Measurements from ENCODE around the gene ASNS.

ASNS gene

DNA sequence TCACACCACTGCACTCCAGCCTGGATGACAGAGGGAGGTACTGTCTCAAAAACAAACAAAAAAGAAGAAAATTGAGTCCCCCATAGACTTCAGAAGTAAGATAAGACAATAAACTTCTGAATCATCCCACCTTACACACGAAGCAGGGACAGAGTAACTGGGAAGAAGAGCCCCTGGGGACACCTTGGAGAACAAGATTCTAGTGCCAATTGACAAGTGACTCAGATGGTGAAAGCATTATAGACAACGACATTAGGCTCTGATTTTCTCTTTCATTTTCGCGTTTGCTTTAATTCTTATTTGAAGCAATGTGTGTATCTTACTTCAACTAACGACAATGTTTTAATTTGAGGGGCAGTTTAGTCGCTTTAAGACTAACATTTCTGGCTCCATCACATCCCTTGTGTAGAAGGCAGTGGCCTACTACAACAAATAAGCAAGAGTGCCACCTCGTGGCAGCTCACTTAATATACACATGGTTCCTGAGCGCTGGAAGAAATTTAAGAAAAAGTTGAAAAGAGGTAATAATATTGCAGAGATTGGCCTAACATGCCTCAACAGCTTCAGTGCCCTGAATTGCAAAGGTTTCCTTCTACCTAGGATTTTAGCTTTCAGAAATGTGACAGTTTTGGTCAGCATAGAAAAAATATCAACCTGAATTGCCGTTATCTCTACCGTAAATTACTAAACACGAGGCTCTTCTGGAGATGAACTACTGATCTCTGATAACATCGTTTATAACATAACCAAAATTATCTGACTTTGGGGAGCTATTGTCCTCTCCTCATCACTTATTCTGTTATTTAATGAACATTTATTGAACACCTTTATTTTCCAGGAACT, 36.7 kb downstream of the ASNS start:
- DNase-seq: peak; percentile 56
- TF ChIP-seq, protein P1, sequence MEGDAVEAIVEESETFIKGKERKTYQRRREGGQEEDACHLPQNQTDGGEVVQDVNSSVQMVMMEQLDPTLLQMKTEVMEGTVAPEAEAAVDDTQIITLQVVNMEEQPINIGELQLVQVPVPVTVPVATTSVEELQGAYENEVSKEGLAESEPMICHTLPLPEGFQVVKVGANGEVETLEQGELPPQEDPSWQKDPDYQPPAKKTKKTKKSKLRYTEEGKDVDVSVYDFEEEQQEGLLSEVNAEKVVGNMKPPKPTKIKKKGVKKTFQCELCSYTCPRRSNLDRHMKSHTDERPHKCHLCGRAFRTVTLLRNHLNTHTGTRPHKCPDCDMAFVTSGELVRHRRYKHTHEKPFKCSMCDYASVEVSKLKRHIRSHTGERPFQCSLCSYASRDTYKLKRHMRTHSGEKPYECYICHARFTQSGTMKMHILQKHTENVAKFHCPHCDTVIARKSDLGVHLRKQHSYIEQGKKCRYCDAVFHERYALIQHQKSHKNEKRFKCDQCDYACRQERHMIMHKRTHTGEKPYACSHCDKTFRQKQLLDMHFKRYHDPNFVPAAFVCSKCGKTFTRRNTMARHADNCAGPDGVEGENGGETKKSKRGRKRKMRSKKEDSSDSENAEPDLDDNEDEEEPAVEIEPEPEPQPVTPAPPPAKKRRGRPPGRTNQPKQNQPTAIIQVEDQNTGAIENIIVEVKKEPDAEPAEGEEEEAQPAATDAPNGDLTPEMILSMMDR (IDR thresholded peaks at IDR 0.05; ENCODE audit: borderline replicate concordance, extremely low read depth, low read length, poor library complexity, severe bottlenecking): peak; percentile 78
- no peak for TF ChIP-seq EZH2 (IDR thresholded peaks at IDR 0.05; ENCODE audit: borderline replicate concordance, low read depth, low read length, severe bottlenecking)
- H3K4me1 ChIP-seq (ENCODE audit: insufficient read depth, low read length): no peaks in the 10 kb centered on the region

DNA sequence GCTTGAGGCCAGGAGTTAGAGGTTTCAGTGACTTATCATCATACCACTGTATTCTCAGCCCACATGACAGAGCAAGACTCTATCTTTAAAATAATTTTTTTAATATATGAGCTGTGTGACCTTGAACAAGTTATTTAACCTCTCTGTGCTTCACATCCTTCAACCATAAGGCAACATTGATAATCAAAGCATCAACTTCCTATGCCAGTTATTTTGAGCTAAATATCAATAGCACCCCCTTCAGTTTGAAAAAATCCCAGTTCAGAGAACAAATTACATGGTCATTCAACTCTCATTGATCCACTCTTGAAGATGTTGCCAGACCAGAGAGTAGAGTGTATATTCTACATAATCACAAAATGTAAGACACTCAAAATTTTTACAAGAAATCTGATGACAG, 53.0 kb downstream of the ASNS start:
- Histone ChIP-seq H2AFZ (ENCODE audit: low read depth, low read length) (no peak overlapping the region), H3K4me2 (ENCODE audit: insufficient read depth, low read length) (no peak overlapping the region), H4K20me1 (ENCODE audit: insufficient read depth, low read length) (no peaks in the 10 kb centered on the region), H3K27me3 (ENCODE audit: insufficient read depth, low read length, poor library complexity) (no peaks in the 10 kb centered on the region), H3K36me3 (ENCODE audit: insufficient read depth, low read length) (no peaks in the 10 kb centered on the region), H3K9ac (ENCODE audit: low read depth, low read length) (no peak overlapping the region), H3K4me3 (ENCODE audit: low read depth in 1 of 2, low read length in 2 of 2) (no peak overlapping the region), H3K9me3 (ENCODE audit: insufficient read depth, low read length, severe bottlenecking) (no peaks in the 10 kb centered on the region), H3K4me1 (ENCODE audit: insufficient read depth, low read length) (no peaks in the 10 kb centered on the region), H3K27ac (ENCODE audit: low read length) (no peak overlapping the region), H3K79me2 (ENCODE audit: insufficient read depth, low read length) (no peaks in the 10 kb centered on the region)
- no peak for ATAC-seq (ENCODE audit: insufficient read depth, low read depth)
- no peak for TF ChIP-seq EZH2 (IDR thresholded peaks at IDR 0.05; ENCODE audit: borderline replicate concordance, low read depth, low read length, severe bottlenecking)
- TF ChIP-seq, protein P1 (IDR thresholded peaks at IDR 0.05; ENCODE audit: borderline replicate concordance, extremely low read depth, low read length, poor library complexity, severe bottlenecking): peak; percentile 28
- DNase-seq: no peak

More for the DNA sequence above, 36.7 kb downstream of the ASNS start:
- Histone ChIP-seq H3K27ac (ENCODE audit: low read length) (no peak overlapping the region), H3K79me2 (ENCODE audit: insufficient read depth, low read length) (no peaks in the 10 kb centered on the region), H3K9ac (ENCODE audit: low read depth, low read length) (no peak overlapping the region), H4K20me1 (ENCODE audit: insufficient read depth, low read length) (no peaks in the 10 kb centered on the region), H3K9me3 (ENCODE audit: insufficient read depth, low read length, severe bottlenecking) (no peaks in the 10 kb centered on the region), H3K36me3 (ENCODE audit: insufficient read depth, low read length) (no peaks in the 10 kb centered on the region), H3K27me3 (ENCODE audit: insufficient read depth, low read length, poor library complexity) (peaks cover 5% of the 10 kb centered on the region), H3K4me3 (ENCODE audit: low read depth in 1 of 2, low read length in 2 of 2) (no peak overlapping the region), H3K4me2 (ENCODE audit: insufficient read depth, low read length) (peak overlapping the region; percentile 34; the same call in 1 of the 2 replicates), H2AFZ (ENCODE audit: low read depth, low read length) (no peak overlapping the region)
- ATAC-seq (ENCODE audit: insufficient read depth, low read depth): peak; percentile 80

DNA sequence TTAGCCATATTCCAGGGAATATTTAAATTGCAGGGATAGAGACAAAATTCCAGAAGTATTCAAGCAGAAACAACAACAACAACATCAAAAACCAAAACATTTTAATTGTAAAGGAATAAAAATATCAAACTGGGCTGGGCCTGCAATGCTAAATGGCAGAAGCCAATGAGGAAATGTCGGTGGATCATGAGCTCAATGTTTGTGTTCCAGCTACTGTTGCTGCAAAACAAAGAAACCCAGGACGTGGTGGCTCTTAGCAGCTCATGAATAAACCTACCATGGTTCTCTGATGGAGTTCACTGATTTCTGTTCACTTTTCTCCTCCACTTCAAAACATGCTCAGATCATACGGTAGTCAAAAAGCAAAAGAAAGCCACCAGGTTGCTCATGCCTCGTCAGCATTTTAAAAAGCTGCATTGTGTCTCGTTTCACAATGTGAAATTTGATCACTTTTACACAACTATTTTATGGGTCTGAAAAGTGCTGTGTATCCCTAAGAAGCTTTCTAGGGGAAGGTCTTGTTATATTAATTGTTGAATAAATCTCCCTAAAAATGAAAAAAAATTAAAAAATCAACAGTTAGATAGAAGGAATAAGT, 54.0 kb downstream of the ASNS start:
- DNase-seq (no peak), ATAC-seq (ENCODE audit: insufficient read depth, low read depth) (no peak)
- Histone ChIP-seq H3K9ac (ENCODE audit: low read depth, low read length) (no peak overlapping the region), H3K4me2 (ENCODE audit: insufficient read depth, low read length) (no peak overlapping the region), H3K4me1 (ENCODE audit: insufficient read depth, low read length) (no peaks in the 10 kb centered on the region), H3K27ac (ENCODE audit: low read length) (no peak overlapping the region), H3K4me3 (ENCODE audit: low read depth in 1 of 2, low read length in 2 of 2) (no peak overlapping the region), H4K20me1 (ENCODE audit: insufficient read depth, low read length) (no peaks in the 10 kb centered on the region), H2AFZ (ENCODE audit: low read depth, low read length) (no peak overlapping the region), H3K36me3 (ENCODE audit: insufficient read depth, low read length) (no peaks in the 10 kb centered on the region), H3K9me3 (ENCODE audit: insufficient read depth, low read length, severe bottlenecking) (no peaks in the 10 kb centered on the region), H3K27me3 (ENCODE audit: insufficient read depth, low read length, poor library complexity) (no peaks in the 10 kb centered on the region), H3K79me2 (ENCODE audit: insufficient read depth, low read length) (no peaks in the 10 kb centered on the region)
- no peak for TF ChIP-seq EZH2 (IDR thresholded peaks at IDR 0.05; ENCODE audit: borderline replicate concordance, low read depth, low read length, severe bottlenecking)
- TF ChIP-seq, protein P1 (IDR thresholded peaks at IDR 0.05; ENCODE audit: borderline replicate concordance, extremely low read depth, low read length, poor library complexity, severe bottlenecking): no peak

All from DND-41 (cell line).